ENCODE measurements around the gene GTPBP1.

GTPBP1 gene

GRCh38 chr22:38739300-38740055 is 33.7 kb downstream of the GTPBP1 start:
- peaks cover 35% of the 10 kb centered on the region for H3K36me3 ChIP-seq (ENCODE audit: control insufficient read depth, insufficient read depth, low read length)
- no peak overlapping the region for H3K9ac ChIP-seq (ENCODE audit: low read length)
- H3K4me3 ChIP-seq (ENCODE audit: low read length) = no peak overlapping the region

DNA sequence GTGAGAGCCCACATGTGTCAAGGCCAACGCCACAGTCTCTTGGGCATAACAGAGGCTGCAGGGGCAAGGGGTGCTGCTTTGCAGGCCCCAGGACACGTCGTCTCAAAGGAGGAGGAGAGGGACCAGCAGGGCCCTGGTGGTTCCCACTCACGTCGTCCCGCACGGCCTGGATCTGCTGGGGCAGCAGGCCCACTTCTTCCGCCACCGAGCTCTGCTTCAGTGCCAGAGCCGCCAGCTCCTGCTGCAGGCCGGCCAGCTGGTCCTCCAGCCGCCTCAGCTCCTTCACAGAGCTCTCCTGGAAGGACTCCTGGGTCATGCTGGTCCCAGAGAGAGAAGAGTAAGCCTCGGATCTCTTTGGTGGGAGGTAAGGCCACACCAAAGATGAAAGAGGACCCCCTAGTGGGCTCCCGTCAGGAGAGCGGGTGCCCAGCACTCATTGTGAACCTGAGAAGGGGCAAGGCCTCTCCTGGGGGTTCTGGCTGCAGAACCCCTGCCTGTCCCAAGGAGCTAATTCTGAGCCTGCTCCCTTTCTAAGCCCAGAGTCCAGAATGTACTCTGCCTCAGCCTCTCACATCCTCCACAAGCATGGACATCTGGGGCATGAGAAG is 34.5 kb downstream of the GTPBP1 start:
- H3K4me3 ChIP-seq (ENCODE audit: low read length) = no peak overlapping the region
- no peaks in the 10 kb centered on the region for H3K9me3 ChIP-seq (ENCODE audit: control insufficient read depth, low read length)
- H3K4me1 ChIP-seq (ENCODE audit: control insufficient read depth, insufficient read depth, low read length) = peaks cover 9% of the 10 kb centered on the region
- no peak overlapping the region for H3K9ac ChIP-seq (ENCODE audit: low read length)
- H3K27me3 ChIP-seq (ENCODE audit: control insufficient read depth, insufficient read depth, low read length) = no peaks in the 10 kb centered on the region
- H3K36me3 ChIP-seq (ENCODE audit: control insufficient read depth, insufficient read depth, low read length) = peaks cover 36% of the 10 kb centered on the region

More at GRCh38 chr22:38739300-38740055, 33.7 kb downstream of the GTPBP1 start:
- H3K27me3 ChIP-seq (ENCODE audit: control insufficient read depth, insufficient read depth, low read length) = no peaks in the 10 kb centered on the region
- peaks cover 14% of the 10 kb centered on the region for H3K4me1 ChIP-seq (ENCODE audit: control insufficient read depth, insufficient read depth, low read length)
- H3K9me3 ChIP-seq (ENCODE audit: control insufficient read depth, low read length) = no peaks in the 10 kb centered on the region

DNA sequence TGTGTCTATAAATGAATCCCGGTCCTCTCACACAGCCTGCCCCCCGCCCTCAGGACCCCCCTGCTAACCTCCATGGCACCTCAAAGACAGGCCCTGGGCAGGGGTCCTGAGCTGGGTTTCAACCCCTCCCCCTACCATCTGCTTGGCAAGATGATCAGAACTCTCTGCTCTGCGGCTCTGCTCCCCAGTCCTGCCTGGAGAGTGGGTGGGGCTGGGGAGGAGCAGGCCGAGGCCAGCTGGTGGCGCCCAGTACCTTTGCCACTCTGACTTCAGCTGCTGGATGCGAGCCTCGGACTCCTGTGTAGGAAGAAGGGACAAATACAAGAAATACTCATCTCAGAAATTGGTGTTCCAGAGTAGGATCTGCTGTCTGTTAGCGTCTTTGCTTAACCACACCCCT is 35.0 kb downstream of the GTPBP1 start:
- Histone ChIP-seq H3K27me3 (ENCODE audit: control insufficient read depth, insufficient read depth, low read length) (no peaks in the 10 kb centered on the region), H3K4me3 (ENCODE audit: low read length) (no peak overlapping the region), H3K36me3 (ENCODE audit: control insufficient read depth, insufficient read depth, low read length) (peaks cover 41% of the 10 kb centered on the region), H3K9ac (ENCODE audit: low read length) (no peak overlapping the region), H3K4me1 (ENCODE audit: control insufficient read depth, insufficient read depth, low read length) (peaks cover 4% of the 10 kb centered on the region), H3K9me3 (ENCODE audit: control insufficient read depth, low read length) (no peaks in the 10 kb centered on the region)

GRCh38 chr22:38741166-38741565 is 35.4 kb downstream of the GTPBP1 start:
- no peak overlapping the region for H3K4me3 ChIP-seq (ENCODE audit: low read length)
- no peaks in the 10 kb centered on the region for H3K27me3 ChIP-seq (ENCODE audit: control insufficient read depth, insufficient read depth, low read length)
- no peaks in the 10 kb centered on the region for H3K4me1 ChIP-seq (ENCODE audit: control insufficient read depth, insufficient read depth, low read length)
- H3K9me3 ChIP-seq (ENCODE audit: control insufficient read depth, low read length) = no peaks in the 10 kb centered on the region
- H3K9ac ChIP-seq (ENCODE audit: low read length) = no peak overlapping the region
- peaks cover 45% of the 10 kb centered on the region for H3K36me3 ChIP-seq (ENCODE audit: control insufficient read depth, insufficient read depth, low read length)

DNA sequence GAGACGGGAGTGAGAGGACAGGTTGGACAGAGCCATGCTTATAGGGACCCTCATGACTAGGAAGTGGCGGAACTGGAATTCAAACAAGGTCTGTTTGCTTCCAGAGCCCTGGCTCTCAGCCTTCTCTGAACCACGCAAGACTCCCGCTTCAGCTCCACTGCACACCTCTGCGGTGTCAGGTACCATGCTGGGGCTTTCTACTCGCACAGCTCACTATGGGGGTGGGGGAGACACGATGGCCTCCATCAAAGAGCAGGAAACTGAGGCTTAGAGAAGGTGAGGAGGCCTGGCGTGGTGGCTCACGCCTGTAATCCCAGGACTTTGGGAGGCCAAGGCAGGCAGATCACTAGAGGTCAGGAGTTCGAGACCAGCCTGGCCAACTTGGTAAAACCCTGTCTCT is 35.8 kb downstream of the GTPBP1 start:
- Histone ChIP-seq H3K4me3 (ENCODE audit: low read length) (no peak overlapping the region), H3K4me1 (ENCODE audit: control insufficient read depth, insufficient read depth, low read length) (no peaks in the 10 kb centered on the region), H3K9me3 (ENCODE audit: control insufficient read depth, low read length) (no peaks in the 10 kb centered on the region), H3K27me3 (ENCODE audit: control insufficient read depth, insufficient read depth, low read length) (no peaks in the 10 kb centered on the region), H3K9ac (ENCODE audit: low read length) (no peak overlapping the region), H3K36me3 (ENCODE audit: control insufficient read depth, insufficient read depth, low read length) (peaks cover 45% of the 10 kb centered on the region)

GRCh38 chr22:38742176-38742942 is 36.6 kb downstream of the GTPBP1 start:
- H3K4me3 ChIP-seq (ENCODE audit: low read length) = no peak overlapping the region
- no peaks in the 10 kb centered on the region for H3K27me3 ChIP-seq (ENCODE audit: control insufficient read depth, insufficient read depth, low read length)
- no peaks in the 10 kb centered on the region for H3K4me1 ChIP-seq (ENCODE audit: control insufficient read depth, insufficient read depth, low read length)
- H3K9me3 ChIP-seq (ENCODE audit: control insufficient read depth, low read length) = no peaks in the 10 kb centered on the region
- H3K9ac ChIP-seq (ENCODE audit: low read length) = no peak overlapping the region
- peaks cover 42% of the 10 kb centered on the region for H3K36me3 ChIP-seq (ENCODE audit: control insufficient read depth, insufficient read depth, low read length)

- Histone ChIP-seq H3K9me3 (ENCODE audit: control insufficient read depth, low read length) (no peaks in the 10 kb centered on the region), H3K9ac (ENCODE audit: low read length) (no peak overlapping the region), H3K36me3 (ENCODE audit: control insufficient read depth, insufficient read depth, low read length) (peaks cover 48% of the 10 kb centered on the region), H3K4me1 (ENCODE audit: control insufficient read depth, insufficient read depth, low read length) (no peaks in the 10 kb centered on the region), H3K27me3 (ENCODE audit: control insufficient read depth, insufficient read depth, low read length) (no peaks in the 10 kb centered on the region), H3K4me3 (ENCODE audit: low read length) (no peak overlapping the region)
Measured at GRCh38 chr22:38744981-38745380, 39.2 kb downstream of the GTPBP1 start.

GRCh38 chr22:38745676-38746460 is 40.1 kb downstream of the GTPBP1 start:
- no peaks in the 10 kb centered on the region for H3K9me3 ChIP-seq (ENCODE audit: control insufficient read depth, low read length)
- peaks cover 49% of the 10 kb centered on the region for H3K36me3 ChIP-seq (ENCODE audit: control insufficient read depth, insufficient read depth, low read length)
- H3K4me1 ChIP-seq (ENCODE audit: control insufficient read depth, insufficient read depth, low read length) = peaks cover 1% of the 10 kb centered on the region
- H3K9ac ChIP-seq (ENCODE audit: low read length) = no peak overlapping the region
- H3K4me3 ChIP-seq (ENCODE audit: low read length) = no peak overlapping the region
- H3K27me3 ChIP-seq (ENCODE audit: control insufficient read depth, insufficient read depth, low read length) = no peaks in the 10 kb centered on the region

- H3K27me3 ChIP-seq (ENCODE audit: control insufficient read depth, insufficient read depth, low read length) = no peaks in the 10 kb centered on the region
- H3K9ac ChIP-seq (ENCODE audit: low read length) = no peak overlapping the region
- peaks cover 20% of the 10 kb centered on the region for H3K4me1 ChIP-seq (ENCODE audit: control insufficient read depth, insufficient read depth, low read length)
- no peak overlapping the region for H3K4me3 ChIP-seq (ENCODE audit: low read length)
- peaks cover 36% of the 10 kb centered on the region for H3K36me3 ChIP-seq (ENCODE audit: control insufficient read depth, insufficient read depth, low read length)
- H3K9me3 ChIP-seq (ENCODE audit: control insufficient read depth, low read length) = no peaks in the 10 kb centered on the region
Measured at GRCh38 chr22:38748487-38749136, 42.9 kb downstream of the GTPBP1 start.

GRCh38 chr22:38750104-38750503 is 44.4 kb downstream of the GTPBP1 start:
- Histone ChIP-seq H3K4me3 (ENCODE audit: low read length) (no peak overlapping the region), H3K36me3 (ENCODE audit: control insufficient read depth, insufficient read depth, low read length) (peaks cover 36% of the 10 kb centered on the region), H3K9ac (ENCODE audit: low read length) (no peak overlapping the region), H3K9me3 (ENCODE audit: control insufficient read depth, low read length) (no peaks in the 10 kb centered on the region), H3K4me1 (ENCODE audit: control insufficient read depth, insufficient read depth, low read length) (peaks cover 34% of the 10 kb centered on the region), H3K27me3 (ENCODE audit: control insufficient read depth, insufficient read depth, low read length) (no peaks in the 10 kb centered on the region)

- Histone ChIP-seq H3K4me1 (ENCODE audit: control insufficient read depth, insufficient read depth, low read length) (peaks cover 35% of the 10 kb centered on the region), H3K9ac (ENCODE audit: low read length) (no peak overlapping the region), H3K36me3 (ENCODE audit: control insufficient read depth, insufficient read depth, low read length) (peaks cover 32% of the 10 kb centered on the region), H3K9me3 (ENCODE audit: control insufficient read depth, low read length) (no peaks in the 10 kb centered on the region), H3K4me3 (ENCODE audit: low read length) (no peak overlapping the region), H3K27me3 (ENCODE audit: control insufficient read depth, insufficient read depth, low read length) (no peaks in the 10 kb centered on the region)
Measured at GRCh38 chr22:38750638-38751037, 44.9 kb downstream of the GTPBP1 start.

Data from mucosa of stomach (tissue), 1 donor.